HG03439 (cell line): ENCODE measurements around the gene OSBPL5.

Experiments used
- ATAC-seq: cut with Tn5 transposase; IDR thresholded peaks from one replicate; pipeline ENCODE4 v1.9.1; 2021; ENCODE audit warnings: mild to moderate bottlenecking, moderate library complexity; ENCODE audit not compliant: unreplicated experiment

Gene OSBPL5

DNA sequence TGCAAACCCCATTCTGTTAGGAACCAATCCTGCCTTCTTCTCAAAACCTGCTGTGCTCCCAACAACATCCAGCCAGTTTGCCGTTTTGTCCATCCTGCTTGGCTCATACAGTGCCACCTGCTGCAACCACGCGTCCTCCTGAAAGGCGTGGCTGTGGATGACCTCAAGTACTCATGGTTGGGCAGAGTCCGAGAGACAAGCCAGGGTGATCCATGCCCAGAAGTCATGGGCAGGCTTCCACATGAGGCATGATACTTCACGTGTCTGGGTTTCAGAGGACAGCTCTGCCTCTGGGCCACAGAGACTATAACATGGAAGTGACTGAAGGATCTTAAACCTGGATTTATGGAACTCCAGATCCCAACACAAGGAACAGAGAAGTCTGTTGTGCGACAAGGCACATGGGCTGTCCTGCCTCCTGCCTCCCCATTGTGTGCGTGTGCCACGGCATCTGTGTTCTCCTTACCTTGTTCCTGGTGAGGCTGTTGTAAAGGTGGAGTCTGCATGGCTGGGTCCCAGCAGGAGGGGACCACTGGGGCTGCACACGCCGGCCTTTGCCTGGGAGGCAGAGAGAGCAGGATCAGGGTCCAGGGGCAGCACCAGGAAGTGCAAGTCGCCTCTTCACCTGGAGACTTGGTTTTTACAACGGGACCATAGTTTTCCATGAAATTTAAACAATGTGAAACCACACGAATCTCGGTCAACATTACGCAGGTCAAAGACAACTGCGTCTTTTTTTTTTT, 123.2 kb downstream of the OSBPL5 start:
- ATAC-seq: no peak

DNA sequence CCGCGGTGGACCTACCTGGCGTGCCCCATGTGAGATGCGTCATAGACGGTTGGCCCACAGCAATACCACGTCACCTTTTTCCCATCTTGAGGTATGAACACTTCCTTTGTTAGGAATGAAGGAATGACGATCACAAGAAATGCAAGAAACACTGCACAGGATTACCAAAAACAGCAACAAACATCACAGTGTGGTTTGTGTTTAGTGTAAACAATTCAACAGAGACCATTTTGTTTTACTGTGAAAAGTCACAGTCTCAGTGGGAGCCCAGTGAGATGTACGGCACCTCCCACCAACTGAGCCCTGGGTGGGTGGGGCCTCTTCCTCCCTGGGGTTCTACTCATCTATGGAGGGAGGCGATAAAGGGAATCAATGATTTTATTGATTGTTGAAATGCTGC, 124.2 kb downstream of the OSBPL5 start:
- ATAC-seq: no peak

DNA sequence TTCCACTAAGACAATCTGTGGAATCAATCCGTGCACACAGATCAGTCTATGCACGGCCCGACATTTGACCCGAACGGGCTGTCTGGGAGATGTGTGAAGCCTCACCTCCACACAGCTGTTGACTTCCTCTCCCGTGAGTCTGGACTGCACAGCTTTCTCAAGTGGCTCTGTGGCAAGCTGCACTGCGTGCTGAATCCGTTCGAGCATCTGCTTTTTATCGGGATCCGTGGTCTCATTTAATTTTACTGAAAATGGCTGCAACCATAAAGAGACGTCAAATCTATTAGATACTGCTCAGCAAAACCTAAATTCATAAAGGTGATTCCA, 127.2 kb downstream of the OSBPL5 start:
- ATAC-seq: no peak
